Stimulated activated CD4-positive, alpha-beta T cell treated with anti-CD3 and anti-CD28 coated beads, Interleukin-1b, Interleukin-23, amount 100 ng/mL, for 1 hour (primary cell): Measurements from ENCODE around the gene FADS2.

Experiments
- DNase-seq, 2 donors: peaks; one replicate each; pipeline ENCODE4 v3.0.0-alpha.2; 2020; ENCODE audit warnings: low read depth in 2 of 2

Gene FADS2

DNA sequence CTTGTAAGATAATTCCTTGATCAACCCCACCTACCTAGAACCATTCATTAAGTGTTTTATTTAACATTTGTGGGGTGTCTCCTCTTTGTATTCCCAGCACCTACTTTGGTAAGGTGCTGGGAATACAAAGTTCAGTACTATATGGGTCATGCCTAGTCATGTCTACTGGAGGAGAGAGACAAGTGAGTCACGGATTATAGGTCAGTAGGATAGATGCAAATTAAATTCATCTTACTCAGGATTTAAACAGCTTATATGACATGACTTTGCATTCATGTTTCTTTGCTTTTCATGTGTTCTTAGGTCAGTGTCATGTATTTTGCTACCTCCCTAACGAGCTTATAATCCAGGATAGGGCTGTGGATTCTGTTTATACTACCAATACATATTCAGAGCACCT is 7.9 kb upstream of the FADS2 start:
- no peak for DNase-seq

DNA sequence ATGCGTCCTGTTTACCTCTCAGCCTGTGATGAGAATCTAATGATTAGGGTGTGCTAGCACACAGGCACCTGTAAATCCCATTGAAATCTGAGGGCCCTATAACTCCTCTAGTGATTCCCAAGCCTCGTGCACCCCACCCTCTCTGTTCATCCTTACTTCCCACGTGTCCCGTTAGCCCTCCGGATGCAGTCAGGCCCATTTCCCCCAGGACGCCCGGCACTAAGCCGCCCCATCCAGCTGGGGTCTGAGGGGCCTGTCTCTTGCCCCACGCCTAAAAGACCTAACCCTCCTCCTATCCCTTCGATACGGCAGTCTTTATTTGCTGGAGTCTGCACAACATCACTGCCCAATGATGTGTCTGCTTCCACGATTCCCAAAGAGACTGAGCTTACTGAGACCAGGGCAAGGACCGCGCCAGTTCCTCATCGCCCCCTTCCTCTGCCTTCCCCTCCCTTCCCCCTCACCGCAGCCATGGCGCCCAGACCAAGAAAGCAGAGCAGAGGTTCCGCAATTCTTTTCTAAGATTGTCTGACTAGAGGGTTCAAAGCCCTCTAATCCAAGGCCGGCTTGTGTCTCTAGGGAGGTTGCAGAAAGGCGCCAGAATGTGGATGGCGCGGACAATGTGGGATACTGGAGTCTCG is 1.1 kb upstream of the FADS2 start:
- DNase-seq = no peak

DNA sequence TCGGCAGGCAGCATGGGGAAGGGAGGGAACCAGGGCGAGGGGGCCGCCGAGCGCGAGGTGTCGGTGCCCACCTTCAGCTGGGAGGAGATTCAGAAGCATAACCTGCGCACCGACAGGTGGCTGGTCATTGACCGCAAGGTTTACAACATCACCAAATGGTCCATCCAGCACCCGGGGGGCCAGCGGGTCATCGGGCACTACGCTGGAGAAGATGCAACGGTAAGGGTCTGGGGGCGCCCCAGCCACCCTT is 204 bp downstream of the FADS2 start:
- DNase-seq = no peak

DNA sequence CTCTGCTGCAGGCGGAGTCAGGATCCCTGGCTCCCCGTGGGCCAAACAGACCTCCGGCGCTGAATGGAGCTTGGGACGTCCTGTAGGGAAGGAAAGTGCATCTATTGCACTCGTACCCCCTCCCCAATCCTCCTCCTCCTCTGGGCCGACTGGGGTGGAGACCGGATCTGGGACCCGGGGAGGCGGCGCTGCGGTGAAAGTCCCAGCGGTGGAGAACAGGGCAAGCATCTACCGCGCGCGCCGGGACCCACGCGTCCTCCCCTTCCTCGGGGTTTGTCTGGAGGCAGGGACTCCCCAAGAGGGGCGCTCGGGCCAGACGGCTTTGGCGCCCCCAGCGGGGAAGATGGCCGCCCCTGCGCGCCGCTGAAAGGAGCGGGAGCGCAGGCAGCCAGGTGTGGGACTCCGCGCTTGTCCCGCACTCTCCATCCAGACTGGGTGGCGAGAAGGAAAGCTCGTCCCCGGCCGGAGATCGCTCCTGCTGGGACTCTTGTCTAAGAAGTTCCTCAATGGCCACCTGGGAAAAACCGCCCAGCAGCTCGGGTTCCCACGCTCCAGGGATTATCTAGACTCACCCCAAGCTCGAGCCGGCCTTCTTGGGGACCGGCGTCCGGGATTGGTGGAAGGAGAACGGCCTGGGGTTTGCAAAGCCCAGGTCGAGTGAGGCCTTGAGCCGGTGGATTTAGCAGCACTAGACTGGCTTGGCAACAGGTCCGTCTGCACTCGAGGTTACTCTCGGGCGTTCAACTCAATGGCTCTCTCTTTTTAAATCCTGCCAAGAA is 718 bp downstream of the FADS2 start:
- no peak for DNase-seq

DNA sequence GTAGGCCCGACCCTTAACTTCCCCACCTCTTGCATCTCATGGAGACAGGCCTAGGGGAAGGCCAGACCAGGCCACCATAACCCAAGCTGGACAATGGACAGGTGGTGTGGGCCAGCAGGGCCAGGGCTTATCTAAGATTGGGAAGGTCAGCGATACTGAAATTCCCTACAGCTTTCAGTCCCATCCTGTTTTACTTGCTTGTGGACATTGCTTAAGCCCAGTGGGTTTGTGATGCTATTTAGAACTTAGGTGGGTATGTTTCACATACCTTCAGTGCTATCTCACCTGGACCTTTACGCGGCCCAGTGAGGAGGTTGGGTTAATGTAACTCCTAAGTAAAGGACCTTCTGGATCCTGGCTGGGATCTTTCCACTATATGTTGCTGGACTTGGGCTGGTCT is 1.7 kb downstream of the FADS2 start:
- no peak for DNase-seq

DNA sequence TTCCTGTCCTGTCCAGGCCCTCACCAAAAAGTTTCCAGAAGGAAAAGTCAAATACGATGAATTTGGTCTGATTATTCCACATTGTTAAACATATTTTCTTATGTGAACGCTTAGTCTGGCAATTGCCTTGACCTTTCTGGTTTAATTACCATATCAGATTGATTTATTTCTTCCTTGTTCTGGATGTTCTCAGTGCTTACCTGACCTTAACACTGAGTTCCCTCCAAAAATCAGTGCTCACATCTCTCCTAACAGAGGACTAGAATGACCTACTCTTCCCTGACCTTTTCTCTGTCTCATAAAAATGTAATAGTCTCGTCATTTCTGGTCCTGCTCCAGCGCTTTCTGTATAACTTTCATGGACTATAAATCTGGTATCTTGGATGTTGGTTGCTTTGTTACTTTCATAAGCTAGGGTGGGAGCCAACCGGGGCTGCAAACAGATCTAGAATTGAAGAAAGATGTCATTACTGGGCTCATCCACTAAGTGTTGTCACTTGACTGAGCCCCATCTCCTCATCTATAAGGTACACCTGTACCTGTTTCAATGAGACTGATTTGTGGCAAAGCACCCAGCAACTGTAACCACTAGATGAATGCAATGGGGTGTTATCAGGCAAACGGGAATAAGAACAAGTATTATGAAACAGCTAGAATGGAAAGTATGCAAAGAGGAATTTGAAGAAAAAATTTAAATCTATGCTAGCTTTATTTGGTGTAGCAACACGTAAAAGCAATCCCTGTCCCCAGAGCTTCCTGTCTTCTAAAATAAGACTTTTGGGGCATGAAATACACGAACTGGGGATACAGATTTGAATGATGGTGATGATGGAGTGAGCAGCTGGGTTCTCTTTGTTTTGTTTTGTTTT is 2.4 kb downstream of the FADS2 start:
- no peak for DNase-seq

DNA sequence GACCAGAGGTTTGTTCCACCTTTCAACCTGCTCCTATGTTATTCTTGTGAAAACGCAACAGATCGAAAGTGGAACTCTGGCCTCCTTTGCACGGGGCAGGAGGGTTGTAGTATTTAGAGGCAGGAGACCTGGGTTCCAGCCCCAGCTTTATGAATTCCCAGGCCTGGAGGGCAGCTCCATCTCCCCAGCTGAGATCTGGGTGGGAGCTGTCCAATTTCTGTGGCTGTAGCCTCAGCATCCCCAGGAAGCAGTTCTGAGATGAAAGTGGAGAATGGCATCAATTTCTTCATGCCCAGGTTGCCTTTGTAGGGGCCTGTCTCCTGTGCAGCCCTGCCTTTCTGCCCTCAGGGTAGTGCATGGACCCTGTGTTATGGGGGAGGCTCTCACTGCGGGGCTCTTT is 4.1 kb downstream of the FADS2 start:
- no peak for DNase-seq

DNA sequence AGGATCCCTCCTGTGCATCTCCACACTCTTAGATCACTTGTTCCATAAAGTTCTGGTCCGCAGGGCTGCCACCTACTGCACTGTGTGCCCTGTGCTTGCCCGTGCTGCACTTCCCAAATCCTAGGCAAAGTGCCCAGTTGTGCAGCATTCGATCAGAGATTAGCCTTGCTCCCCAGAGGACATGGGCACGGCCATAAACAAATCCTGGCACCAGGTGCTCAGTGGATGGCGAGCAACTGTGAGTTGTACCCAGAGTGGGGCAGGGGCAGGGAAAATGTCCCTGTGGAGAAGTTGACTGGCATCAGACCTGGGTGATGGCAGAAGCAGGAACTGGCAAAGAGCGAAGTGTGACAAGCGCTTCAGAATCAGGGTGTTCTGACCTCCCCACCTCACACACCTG is 4.7 kb downstream of the FADS2 start:
- no peak for DNase-seq

DNA sequence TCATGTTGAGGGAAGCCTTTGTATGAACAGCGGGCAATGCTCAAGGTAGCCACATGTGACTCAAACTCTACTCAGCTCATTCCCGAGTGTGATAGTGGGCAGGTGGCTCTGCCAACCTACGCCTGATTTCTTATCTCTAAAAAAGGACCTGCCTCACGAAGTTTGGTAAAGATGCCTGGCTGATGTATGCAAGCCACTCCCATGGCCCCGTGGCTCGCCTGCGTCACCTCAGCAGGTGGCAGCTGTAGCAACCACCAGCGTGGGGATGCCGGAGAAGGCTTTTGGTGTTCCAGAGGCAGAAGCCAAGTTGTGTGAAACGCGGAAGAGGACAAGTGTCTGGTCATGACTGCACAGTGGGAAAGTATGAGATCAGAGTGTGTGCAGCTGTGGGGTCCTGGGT is 5.4 kb downstream of the FADS2 start:
- no peak for DNase-seq

DNA sequence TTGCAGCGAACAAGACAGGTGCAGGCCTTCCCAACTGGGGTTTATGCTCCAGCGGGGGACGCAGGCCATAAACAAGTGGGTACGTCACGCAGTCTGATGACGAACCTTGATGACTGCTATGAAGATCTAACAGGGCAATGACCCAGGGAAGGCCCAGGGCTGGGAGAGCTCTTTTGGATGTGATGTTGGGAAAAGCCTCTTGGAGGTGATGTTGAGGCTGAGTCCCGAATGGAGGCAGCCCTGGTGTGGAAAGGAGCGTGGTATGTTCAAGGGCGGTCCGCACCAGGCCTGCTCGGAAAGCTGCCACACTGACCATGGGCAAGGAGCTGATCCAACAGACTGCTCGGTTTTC is 5.8 kb downstream of the FADS2 start:
- DNase-seq = no peak

DNA sequence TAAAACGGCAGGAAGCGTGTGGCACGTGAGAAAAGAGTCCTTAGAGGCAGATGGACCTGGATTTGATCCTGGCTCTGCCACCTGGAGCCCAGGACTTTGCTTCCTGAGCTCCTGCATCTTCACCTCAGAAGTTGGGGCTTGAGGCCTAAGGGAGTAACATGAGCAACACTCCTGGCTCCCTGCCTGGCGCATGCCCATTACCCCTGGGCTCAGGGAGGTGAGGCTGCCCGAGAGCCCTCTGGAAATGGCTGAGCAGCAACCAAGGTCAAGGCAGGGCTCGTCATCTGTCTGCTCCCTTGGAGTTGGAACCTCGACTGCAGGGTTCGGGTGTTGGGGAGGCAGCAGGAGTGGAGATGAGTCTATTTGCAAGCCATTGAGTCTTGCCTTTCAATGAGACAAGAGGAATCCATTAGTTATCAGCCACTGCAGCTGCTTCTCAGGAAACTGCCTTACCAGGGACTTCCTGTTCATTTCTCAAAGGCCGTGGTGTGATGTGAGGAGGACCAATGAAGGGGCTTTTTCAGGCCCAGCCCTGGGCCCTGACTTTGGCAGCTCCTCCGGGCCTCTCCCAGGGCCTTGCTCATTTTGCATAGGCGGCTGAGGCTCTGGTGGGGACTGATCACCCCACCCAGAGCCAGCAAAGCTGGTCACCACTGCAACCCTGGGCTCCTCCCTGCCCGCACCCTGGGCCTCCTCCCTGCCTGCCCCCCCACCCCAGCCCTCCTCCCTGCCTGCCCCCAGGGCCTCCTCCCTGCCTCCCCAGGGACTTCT is 6.4 kb downstream of the FADS2 start:
- DNase-seq = no peak

DNA sequence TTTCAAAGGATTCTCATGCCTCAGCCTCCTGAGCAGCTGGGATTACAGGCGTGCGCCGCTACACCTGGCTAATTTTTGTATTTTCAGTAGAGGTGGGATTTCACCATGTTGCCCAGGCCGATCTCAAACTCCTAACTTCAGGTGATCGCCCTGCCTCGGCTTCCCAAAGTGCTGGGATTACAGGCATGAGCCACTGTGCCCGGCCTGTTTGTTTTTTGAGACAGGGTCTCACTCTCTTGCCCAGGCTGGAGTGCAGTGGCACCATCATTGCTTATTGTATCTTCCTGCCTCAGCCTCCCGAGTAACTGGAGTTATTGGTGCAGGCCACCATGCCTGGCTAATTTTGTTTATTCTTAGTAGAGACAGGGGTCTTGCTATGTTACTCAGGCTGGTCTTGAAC is 8.1 kb downstream of the FADS2 start:
- DNase-seq = no peak

DNA sequence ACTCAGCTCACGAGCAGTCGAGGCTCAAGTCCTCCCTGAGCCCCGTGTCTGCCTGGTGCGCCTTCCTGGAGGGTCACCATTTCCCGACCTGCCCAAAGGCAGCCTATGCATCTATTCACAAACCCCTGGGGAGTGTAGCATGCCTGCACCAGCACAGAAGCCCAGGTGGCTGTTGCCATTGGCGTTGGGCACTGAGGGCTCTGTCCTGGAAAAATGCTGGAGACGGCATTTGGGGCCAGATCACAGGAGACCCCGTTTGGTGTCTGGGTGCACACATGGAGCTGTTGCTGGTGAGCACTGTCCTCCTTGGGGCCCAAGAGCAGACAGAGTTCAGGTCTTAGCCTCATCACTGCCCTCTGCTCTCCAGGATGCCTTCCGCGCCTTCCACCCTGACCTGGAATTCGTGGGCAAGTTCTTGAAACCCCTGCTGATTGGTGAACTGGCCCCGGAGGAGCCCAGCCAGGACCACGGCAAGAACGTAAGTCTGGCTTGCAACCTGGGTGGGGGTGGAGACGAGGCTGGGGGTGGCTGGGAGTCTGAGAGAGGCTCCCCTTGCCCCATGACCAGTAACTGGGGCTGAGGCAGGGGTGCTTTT is 9.4 kb downstream of the FADS2 start:
- DNase-seq = no peak

DNA sequence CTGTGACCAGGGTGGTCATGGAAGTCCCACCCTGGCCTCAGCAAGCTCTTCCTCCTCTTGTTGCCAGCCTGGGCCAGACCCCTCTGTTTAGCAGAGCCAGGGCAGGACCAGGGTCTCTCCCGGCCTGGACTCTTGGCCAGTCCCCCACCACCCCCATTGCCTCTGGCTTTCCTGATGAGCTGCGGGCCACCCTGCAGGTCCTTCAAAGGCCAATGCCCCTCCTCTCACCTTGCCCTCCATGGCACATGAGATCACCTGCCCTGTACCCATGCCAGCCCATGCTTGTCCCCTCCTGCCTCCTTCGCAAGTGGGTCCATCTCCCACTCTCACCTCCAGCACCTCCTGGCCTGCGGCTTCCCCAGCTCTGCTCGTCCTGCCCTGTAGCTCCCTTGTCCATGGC is 10.4 kb downstream of the FADS2 start:
- DNase-seq = no peak

DNA sequence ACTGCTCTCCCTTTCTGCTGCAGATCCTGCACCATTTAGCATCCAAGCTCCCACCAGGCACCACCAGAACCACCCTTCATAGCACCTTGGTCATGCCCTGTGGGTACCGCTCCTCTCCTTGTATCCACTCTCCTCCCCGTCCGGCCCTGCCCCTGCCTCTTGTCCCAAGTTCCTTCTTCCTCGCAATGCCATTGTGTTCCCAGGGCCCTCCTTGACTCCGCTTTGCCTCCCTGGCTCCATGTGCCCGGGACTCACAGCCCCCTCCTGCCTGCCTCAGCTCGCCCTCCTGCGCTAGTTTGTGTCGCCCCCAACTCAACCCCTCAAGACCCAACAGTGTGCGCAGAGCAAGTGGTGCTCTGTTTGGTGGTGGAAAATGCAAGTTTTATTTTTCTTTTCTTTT is 10.8 kb downstream of the FADS2 start:
- no peak for DNase-seq

DNA sequence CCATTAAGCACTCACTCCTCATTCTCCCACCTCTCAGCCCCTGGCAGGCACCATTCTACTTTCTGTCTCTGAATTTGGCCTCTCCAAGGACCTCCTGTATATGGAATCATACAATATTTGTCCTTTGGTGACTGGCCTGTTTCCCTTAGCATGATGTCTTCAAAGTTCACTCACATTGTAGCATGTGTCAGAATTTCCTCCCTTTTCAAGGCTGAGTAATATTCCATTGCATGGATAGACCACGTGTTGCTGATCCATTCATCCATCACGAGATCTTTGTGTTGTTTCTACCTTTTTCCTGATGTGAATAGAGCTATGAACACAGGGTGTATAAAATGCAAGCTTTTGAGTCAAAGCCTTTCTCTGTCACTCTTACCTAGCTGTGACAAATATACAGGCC is 11.6 kb downstream of the FADS2 start:
- no peak for DNase-seq

DNA sequence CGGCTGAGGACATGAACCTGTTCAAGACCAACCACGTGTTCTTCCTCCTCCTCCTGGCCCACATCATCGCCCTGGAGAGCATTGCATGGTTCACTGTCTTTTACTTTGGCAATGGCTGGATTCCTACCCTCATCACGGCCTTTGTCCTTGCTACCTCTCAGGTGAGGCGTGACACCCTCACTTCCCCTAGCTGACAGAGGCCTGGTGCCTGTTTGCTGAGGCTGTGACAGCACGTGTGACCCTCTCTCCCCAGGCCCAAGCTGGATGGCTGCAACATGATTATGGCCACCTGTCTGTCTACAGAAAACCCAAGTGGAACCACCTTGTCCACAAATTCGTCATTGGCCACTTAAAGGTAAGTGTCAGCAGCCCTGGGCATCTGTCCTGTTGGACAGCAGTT is 12.3 kb downstream of the FADS2 start:
- no peak for DNase-seq

DNA sequence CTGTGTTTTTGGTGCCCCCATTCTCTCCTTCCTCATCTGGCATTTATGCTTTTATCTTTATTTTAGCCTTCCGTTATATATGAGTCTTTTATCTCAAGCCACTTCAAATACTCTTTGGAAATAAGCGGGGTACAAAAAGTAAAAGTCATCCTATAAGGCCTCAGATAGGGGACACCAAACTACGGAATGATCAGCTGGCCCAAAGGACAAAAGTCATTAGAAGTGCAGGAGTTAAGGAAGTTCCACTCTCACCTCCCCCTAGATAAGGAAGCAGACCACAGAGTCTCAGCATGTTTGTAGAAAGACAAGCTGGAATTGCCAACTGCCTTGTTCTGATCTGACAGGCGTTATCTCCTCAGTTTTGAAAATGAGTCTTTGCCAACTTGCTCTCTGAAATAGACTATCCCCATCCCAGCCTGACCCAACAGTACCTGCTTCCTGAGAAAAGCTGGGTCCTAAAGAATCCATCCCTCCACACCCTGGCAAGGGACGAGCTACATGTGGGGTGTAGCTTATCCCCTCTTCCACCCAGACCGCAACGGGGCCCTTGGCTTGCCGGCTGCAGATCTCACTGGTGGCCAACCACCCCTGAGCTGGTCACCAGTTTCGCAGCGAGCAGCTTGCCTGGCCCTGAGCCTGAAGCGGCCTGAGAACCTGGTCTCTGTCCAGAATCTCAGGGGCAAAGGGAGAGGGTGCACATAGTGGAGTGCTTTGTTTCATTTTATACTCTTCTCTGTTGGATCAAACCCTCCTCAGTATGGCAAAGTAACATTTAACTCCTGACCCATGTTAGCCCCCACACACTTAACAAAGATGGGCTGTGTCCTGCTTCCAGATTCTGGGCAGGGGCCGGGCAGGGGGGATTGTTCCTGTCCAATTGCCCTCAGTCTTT is 13.8 kb downstream of the FADS2 start:
- no peak for DNase-seq

DNA sequence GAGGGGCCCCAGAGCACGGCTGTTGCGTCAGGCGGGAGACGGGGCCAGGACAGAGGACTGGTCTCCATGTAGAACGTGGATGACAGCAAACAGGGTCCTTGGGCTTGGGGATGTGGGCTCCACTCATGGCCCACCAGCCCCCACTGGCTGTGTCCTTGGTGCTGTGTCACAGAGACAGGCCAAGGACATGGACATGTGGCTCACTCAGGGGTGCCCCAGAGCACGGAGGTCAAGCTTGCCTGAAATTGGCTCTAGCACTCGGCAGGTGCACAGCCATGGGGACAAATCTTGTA is 14.4 kb downstream of the FADS2 start:
- DNase-seq = no peak

DNA sequence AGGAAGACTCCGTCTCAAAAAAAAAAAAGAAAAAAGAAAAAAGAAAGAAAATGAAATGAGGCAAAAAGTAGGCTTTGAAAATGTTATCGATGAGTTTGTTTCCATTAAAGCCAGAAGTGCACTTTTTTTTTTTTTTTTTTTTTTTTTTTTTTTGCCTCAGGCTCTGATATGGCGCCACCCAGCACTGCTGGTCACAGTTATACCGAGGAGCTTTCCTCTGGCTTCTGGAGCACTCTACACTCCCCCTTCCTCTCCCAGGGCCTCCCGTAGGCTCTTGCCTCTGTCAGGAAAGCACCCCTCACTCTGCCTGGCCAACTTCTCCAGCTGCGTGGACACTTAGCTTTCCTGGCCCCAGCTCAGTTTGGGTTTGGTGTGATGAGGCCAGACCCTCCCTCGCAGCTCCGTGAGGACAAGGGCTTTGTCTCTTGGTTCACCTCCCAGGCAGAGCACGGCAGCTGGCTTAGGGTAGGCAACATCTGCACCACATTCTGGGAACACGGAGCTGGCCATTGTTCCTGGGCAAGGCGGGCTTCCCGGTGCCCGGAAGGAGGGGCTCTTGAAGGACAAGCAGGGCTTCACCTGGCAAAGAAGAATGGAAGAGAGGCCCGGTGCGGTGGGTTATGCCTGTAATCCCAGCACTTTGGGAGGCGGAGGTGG is 16.9 kb downstream of the FADS2 start:
- DNase-seq = no peak
